Activated T-helper 2 cell treated with anti-CD3 and anti-CD28 coated beads, Interferon-gamma antibody, Interleukin-2, Interleukin-4, amounts not matched to agents 10 μg/mL and 5 μg/mL and 100 μg/mL, durations not matched to agents 14 hours and 24 hours and 36 hours (primary cell): ENCODE results near the gene MYBPC2. TPM values are rescaled to one million over a fixed set of nuclear protein-coding genes. Genes with fewer than 3 reads are reported as not detected.
"Not testable (repeated sequence)": the region's sequence is repeated elsewhere in the genome, so short reads cannot be mapped to it uniquely, and the experiment has no call there.

Source experiments
- DNase-seq: peaks from one replicate; pipeline ENCODE4 v3.0.0; 2021; ENCODE audit warnings: low spot score
- H3K27ac Mint-ChIP-seq: one replicate; pipeline ENCODE4 v1.8.0; 2021; ENCODE audit warnings: mixed read lengths
- H3K27me3 Mint-ChIP-seq: one replicate; pipeline ENCODE4 v1.8.0; 2021; ENCODE audit warnings: low read depth, mixed read lengths
- H3K36me3 Mint-ChIP-seq: one replicate; pipeline ENCODE4 v1.8.0; 2021; ENCODE audit warnings: low read depth, mixed read lengths
- H3K4me1 Mint-ChIP-seq: one replicate; pipeline ENCODE4 v1.8.0; 2021; ENCODE audit warnings: low read depth, mixed read lengths
- H3K4me3 Mint-ChIP-seq: one replicate; pipeline ENCODE4 v1.8.0; 2021; ENCODE audit warnings: low read depth, mild to moderate bottlenecking, moderate library complexity, mixed read lengths
- H3K9me3 Mint-ChIP-seq: one replicate; pipeline ENCODE4 v1.8.0; 2021; ENCODE audit warnings: mixed read lengths
- intact Hi-C: fragments of 100-400 bp; cut with micrococcal nuclease; formaldehyde crosslinking; loops from one replicate; pipeline ENCODE4 v1.15.1; 2023
- total RNA-seq: library from RNA; stranded (reverse); gene quantifications from 2 replicates; pipeline ENCODE4 v1.2.3, GENCODE V29; 2022

Gene MYBPC2
- total RNA-seq = 0.21 and 0.25 TPM in 2 replicates

DNA sequence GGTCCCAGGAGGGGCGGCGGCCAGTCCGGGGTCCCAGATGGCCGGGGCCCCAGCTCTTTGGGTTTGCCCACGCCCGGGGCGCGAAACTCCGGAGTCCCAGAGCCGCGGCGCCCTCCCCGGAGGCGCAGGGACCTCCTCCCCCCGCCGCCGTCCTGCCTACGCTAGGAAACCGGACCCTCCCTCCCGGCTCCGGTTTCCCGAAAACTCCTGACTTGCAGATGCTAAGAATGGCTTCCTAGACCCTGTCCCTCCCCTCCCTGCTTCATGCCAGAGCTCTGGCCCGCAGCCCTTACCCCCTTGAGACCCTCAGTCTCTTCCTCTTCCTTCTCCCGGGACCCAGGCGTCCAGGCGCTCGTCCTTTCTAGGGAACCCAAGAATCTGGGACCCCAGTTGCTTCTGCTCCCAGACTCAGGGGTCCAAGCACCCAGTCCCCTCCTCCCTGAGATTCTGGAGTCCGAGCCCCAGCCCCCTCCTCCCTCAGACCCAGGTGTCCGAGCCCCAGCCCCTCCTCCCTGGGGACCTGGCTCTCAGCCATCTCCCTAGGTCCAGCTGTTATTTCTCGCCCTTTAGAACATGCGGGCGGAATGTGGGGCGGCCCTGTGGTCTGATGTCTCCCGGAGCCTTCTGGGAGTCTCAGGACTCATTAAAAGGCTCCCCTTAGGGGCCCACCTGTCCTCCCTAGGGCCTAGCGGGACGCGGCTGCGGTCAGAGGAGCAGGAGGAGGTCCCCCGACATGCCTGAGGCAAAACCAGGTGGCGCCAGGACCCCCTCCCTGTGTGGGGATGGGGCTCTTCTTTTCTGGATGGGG lies at the start of gene MYBPC2:
Gene MYBPC2 (plus strand): TSS at position 672 of the 808 bp plus-strand sequence. CDS start 62 bp downstream, at position 734.
- peak within 1 kb of the TSS; percentile 90 for H3K4me3 Mint-ChIP-seq
- peaks cover 13% of the 10 kb centered on the region for H3K27me3 Mint-ChIP-seq
- H3K36me3 Mint-ChIP-seq = no peaks in the 10 kb centered on the region
- no peak for DNase-seq
- intact Hi-C loops = no loop called here
- H3K27ac Mint-ChIP-seq = peak within 1 kb of the TSS; percentile 92
- no peaks in the 10 kb centered on the region for H3K9me3 Mint-ChIP-seq
- H3K4me1 Mint-ChIP-seq = peaks cover 8% of the 10 kb centered on the region

- H3K9me3 Mint-ChIP-seq = no peaks in the 10 kb centered on the region
- intact Hi-C loops = no loop called here
- peaks cover 53% of the 10 kb centered on the region for H3K36me3 Mint-ChIP-seq
Measured at GRCh38 chr19:50383001-50383851, 49.5 kb upstream of the MYBPC2 start.

GRCh38 chr19:50383852-50384684 lies 48.6 kb upstream of the MYBPC2 start, which contains the start of gene POLD1:
POLD1 (plus strand) TSS chr19:50384347; CDS start chr19:50398852, 14,505 bp downstream.
- H3K4me1 Mint-ChIP-seq = peaks cover 28% of the 10 kb centered on the region
- H3K36me3 Mint-ChIP-seq = peaks cover 51% of the 10 kb centered on the region
- peak; percentile 99 for DNase-seq
- H3K27ac Mint-ChIP-seq = peak within 1 kb of the TSS; percentile 96
- H3K9me3 Mint-ChIP-seq = no peaks in the 10 kb centered on the region
- peak within 1 kb of the TSS; percentile 99 for H3K4me3 Mint-ChIP-seq
- no peaks in the 10 kb centered on the region for H3K27me3 Mint-ChIP-seq
- intact Hi-C loops = loop anchor here (1.0 to 2.0 kb wide), 3 partner anchors 8 to 127 kb away; partner anchors contain the start of genes JOSD2 and NR1H2

More at GRCh38 chr19:50383001-50383851, 49.5 kb upstream of the MYBPC2 start:
- Mint-ChIP-seq H3K4me3 (peak overlapping the region; percentile 99), H3K4me1 (peaks cover 28% of the 10 kb centered on the region), H3K27me3 (no peaks in the 10 kb centered on the region), H3K27ac (peak overlapping the region; percentile 96)
- no peak for DNase-seq

GRCh38 chr19:50384685-50385535 lies 47.8 kb upstream of the MYBPC2 start:
- no peaks in the 10 kb centered on the region for H3K9me3 Mint-ChIP-seq
- no peak for DNase-seq
- no peaks in the 10 kb centered on the region for H3K27me3 Mint-ChIP-seq
- H3K4me1 Mint-ChIP-seq = peaks cover 27% of the 10 kb centered on the region
- peak overlapping the region; percentile 99 for H3K4me3 Mint-ChIP-seq
- H3K27ac Mint-ChIP-seq = peak overlapping the region; percentile 96
- peaks cover 45% of the 10 kb centered on the region for H3K36me3 Mint-ChIP-seq
- intact Hi-C loops = loop anchor here (1.0 to 2.0 kb wide), 3 partner anchors 9 to 126 kb away; partner anchors contain the start of genes JOSD2 and NR1H2

- Mint-ChIP-seq H3K36me3 (peaks cover 54% of the 10 kb centered on the region), H3K27me3 (no peaks in the 10 kb centered on the region), H3K4me1 (peaks cover 27% of the 10 kb centered on the region), H3K9me3 (no peaks in the 10 kb centered on the region), H3K4me3 (peak overlapping the region; percentile 38), H3K27ac (no peak overlapping the region)
- DNase-seq = no peak
- intact Hi-C loops = no loop called here
Measured at GRCh38 chr19:50387176-50387867, 45.4 kb upstream of the MYBPC2 start.

GRCh38 chr19:50387868-50388245 lies 44.8 kb upstream of the MYBPC2 start:
- Mint-ChIP-seq H3K9me3 (no peaks in the 10 kb centered on the region), H3K36me3 (peaks cover 58% of the 10 kb centered on the region), H3K27ac (no peak overlapping the region), H3K4me1 (peaks cover 27% of the 10 kb centered on the region), H3K4me3 (peak overlapping the region; percentile 38), H3K27me3 (no peaks in the 10 kb centered on the region)
- intact Hi-C loops = no loop called here
- DNase-seq = no peak

GRCh38 chr19:50390295-50390694 lies 42.4 kb upstream of the MYBPC2 start:
- peaks cover 58% of the 10 kb centered on the region for H3K36me3 Mint-ChIP-seq
- H3K4me3 Mint-ChIP-seq, H3K9me3 Mint-ChIP-seq, H3K27ac Mint-ChIP-seq, intact Hi-C loops, H3K27me3 Mint-ChIP-seq, H3K4me1 Mint-ChIP-seq, DNase-seq: not testable (repeated sequence)

GRCh38 chr19:50390952-50391351 lies 41.7 kb upstream of the MYBPC2 start:
- H3K36me3 Mint-ChIP-seq = peaks cover 61% of the 10 kb centered on the region
- H3K27me3 Mint-ChIP-seq, H3K27ac Mint-ChIP-seq, H3K4me3 Mint-ChIP-seq, H3K4me1 Mint-ChIP-seq, H3K9me3 Mint-ChIP-seq, DNase-seq, intact Hi-C loops: not testable (repeated sequence)

DNA sequence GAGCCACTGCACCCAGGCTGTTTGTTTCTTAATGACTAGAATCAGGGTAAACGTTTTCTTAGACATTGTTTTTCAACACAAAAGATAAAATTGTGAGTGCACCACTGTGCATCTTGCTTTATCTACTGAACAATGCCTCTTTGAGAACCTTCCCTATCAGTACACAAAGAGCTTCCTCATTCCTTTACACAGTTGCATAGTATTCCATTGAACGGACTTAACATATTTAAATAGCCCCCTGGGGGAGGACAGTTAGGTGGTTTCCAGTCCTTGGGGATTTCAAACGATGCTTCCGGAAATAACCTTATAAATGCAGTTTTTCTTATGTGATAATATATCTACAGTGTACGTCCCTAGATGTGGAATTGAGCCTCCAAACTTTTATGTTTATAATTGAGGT lies 39.9 kb upstream of the MYBPC2 start:
- H3K27me3 Mint-ChIP-seq = no peaks in the 10 kb centered on the region
- no peak overlapping the region for H3K4me3 Mint-ChIP-seq
- no peaks in the 10 kb centered on the region for H3K9me3 Mint-ChIP-seq
- DNase-seq = no peak
- H3K4me1 Mint-ChIP-seq = peaks cover 2% of the 10 kb centered on the region
- H3K27ac Mint-ChIP-seq = no peak overlapping the region
- intact Hi-C loops = no loop called here
- H3K36me3 Mint-ChIP-seq = peaks cover 57% of the 10 kb centered on the region

- no peak overlapping the region for H3K4me3 Mint-ChIP-seq
- H3K27me3 Mint-ChIP-seq = no peaks in the 10 kb centered on the region
- H3K27ac Mint-ChIP-seq = no peak overlapping the region
- intact Hi-C loops = no loop called here
- H3K4me1 Mint-ChIP-seq = no peaks in the 10 kb centered on the region
- H3K36me3 Mint-ChIP-seq = peaks cover 54% of the 10 kb centered on the region
- DNase-seq = no peak
- no peaks in the 10 kb centered on the region for H3K9me3 Mint-ChIP-seq
Measured at GRCh38 chr19:50393589-50393988, 39.1 kb upstream of the MYBPC2 start.

GRCh38 chr19:50394017-50394416 lies 38.7 kb upstream of the MYBPC2 start:
- intact Hi-C loops = no loop called here
- Mint-ChIP-seq H3K4me1 (no peaks in the 10 kb centered on the region), H3K9me3 (no peaks in the 10 kb centered on the region), H3K27me3 (no peaks in the 10 kb centered on the region), H3K4me3 (no peak overlapping the region), H3K27ac (no peak overlapping the region), H3K36me3 (peaks cover 54% of the 10 kb centered on the region)
- no peak for DNase-seq
